Frontal cortex (tissue), 4 donors: ENCODE results near the gene MOGAT3. TPM values are rescaled to one million over a fixed set of nuclear protein-coding genes. Genes with fewer than 3 reads are reported as not detected.

ENCODE experiments used
- DNase-seq, 2 donors: peaks; one replicate each; pipeline ENCODE4 v3.0.0; 2012; ENCODE audit warnings: low spot score in 2 of 2
- FAIRE-seq: peaks from 2 replicates; lab custom pipeline; 2012; peaks lifted over from hg19 to GRCh38; lab: Jason Lieb, UNC
- total RNA-seq: library from RNA; depleted of rRNA; stranded (reverse); fragments of >200 nt; gene quantifications from one replicate; pipeline ENCODE4 v1.2.3, GENCODE V29; 2014
- donor health status: control.
- donor health status: control.
- donor health status: control.

The MOGAT3 gene
- total RNA-seq, 1 donor from 2014 or later, result not detected

- no peak for DNase-seq
These were observed 26.4 kb downstream of the MOGAT3 start for GRCh38 chr7:101174322-101174854.

GRCh38 chr7:101173752-101174244 lies 27.0 kb downstream of the MOGAT3 start:
- DNase-seq, result no peak

More at GRCh38 chr7:101174322-101174854, 26.4 kb downstream of the MOGAT3 start:
- FAIRE-seq, result no peak

GRCh38 chr7:101172854-101173751 lies 27.7 kb downstream of the MOGAT3 start:
- no peak for DNase-seq
- no peak for FAIRE-seq

More at GRCh38 chr7:101173752-101174244, 27.0 kb downstream of the MOGAT3 start:
- FAIRE-seq, result no peak

GRCh38 chr7:101172005-101172853 lies 28.6 kb downstream of the MOGAT3 start:
- DNase-seq, result no peak
- no peak for FAIRE-seq

GRCh38 chr7:101171442-101171837 lies 29.4 kb downstream of the MOGAT3 start:
- no peak for FAIRE-seq

GRCh38 chr7:101170617-101171441 lies 30.0 kb downstream of the MOGAT3 start:
- DNase-seq (no peak), FAIRE-seq (no peak)

More at GRCh38 chr7:101171442-101171837, 29.4 kb downstream of the MOGAT3 start:
- DNase-seq, result no peak

GRCh38 chr7:101169838-101170551 lies 30.8 kb downstream of the MOGAT3 start:
- DNase-seq (peak; percentile 74 to 82), FAIRE-seq (no peak)

- DNase-seq (peak in 1 of 2 donors; percentile 15), FAIRE-seq (no peak)
These were observed 31.6 kb downstream of the MOGAT3 start for GRCh38 chr7:101169110-101169837.

- FAIRE-seq (no peak), DNase-seq (no peak)
These were observed 32.3 kb downstream of the MOGAT3 start for GRCh38 chr7:101168412-101169049.

GRCh38 chr7:101167645-101168411 lies 33.0 kb downstream of the MOGAT3 start:
- DNase-seq (no peak), FAIRE-seq (no peak)

GRCh38 chr7:101166909-101167644 lies 33.8 kb downstream of the MOGAT3 start:
- FAIRE-seq (no peak), DNase-seq (peak in 1 of 2 donors; percentile 14)

- DNase-seq, result no peak
- FAIRE-seq, result no peak
These were observed 34.3 kb downstream of the MOGAT3 start for GRCh38 chr7:101166648-101166908.

- FAIRE-seq (no peak), DNase-seq (no peak)
These were observed 34.7 kb downstream of the MOGAT3 start for GRCh38 chr7:101165958-101166647.

GRCh38 chr7:101165075-101165957 lies 35.5 kb downstream of the MOGAT3 start, which contains the start of gene VGF:
Gene VGF, minus strand, starts transcription at chr7:101165569. Its CDS starts 726 bp downstream, at chr7:101164843.
- DNase-seq (peak; percentile 97 to 98), FAIRE-seq (no peak)
